Measurements from ENCODE around the gene GPC6. TPM values are rescaled to one million over a fixed set of nuclear protein-coding genes. Genes with fewer than 3 reads are reported as not detected.

Gene GPC6
- total RNA-seq, 4 donors from 2014 or later, result 13.7 to 21.7 (median 16.5) TPM

GRCh38 chr13:93767917-93768409, 541.4 kb downstream of the GPC6 start:
- H3K4me1 ChIP-seq, result peaks cover 0 to 7% (median 0%) of the 10 kb centered on the region in 3 donors
- H3K4me3 ChIP-seq, result no peak overlapping the region
- TF ChIP-seq, protein P1, sequence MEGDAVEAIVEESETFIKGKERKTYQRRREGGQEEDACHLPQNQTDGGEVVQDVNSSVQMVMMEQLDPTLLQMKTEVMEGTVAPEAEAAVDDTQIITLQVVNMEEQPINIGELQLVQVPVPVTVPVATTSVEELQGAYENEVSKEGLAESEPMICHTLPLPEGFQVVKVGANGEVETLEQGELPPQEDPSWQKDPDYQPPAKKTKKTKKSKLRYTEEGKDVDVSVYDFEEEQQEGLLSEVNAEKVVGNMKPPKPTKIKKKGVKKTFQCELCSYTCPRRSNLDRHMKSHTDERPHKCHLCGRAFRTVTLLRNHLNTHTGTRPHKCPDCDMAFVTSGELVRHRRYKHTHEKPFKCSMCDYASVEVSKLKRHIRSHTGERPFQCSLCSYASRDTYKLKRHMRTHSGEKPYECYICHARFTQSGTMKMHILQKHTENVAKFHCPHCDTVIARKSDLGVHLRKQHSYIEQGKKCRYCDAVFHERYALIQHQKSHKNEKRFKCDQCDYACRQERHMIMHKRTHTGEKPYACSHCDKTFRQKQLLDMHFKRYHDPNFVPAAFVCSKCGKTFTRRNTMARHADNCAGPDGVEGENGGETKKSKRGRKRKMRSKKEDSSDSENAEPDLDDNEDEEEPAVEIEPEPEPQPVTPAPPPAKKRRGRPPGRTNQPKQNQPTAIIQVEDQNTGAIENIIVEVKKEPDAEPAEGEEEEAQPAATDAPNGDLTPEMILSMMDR (IDR thresholded peaks at IDR 0.05), result no peak
- TF ChIP-seq EP300 (IDR thresholded peaks at IDR 0.05) (no peak), POLR2AphosphoS5 (IDR thresholded peaks at IDR 0.05) (no peak), POLR2A (IDR thresholded peaks at IDR 0.05) (no peak)
- no peaks in the 10 kb centered on the region for H3K27me3 ChIP-seq
- 86 to 95% methylated on average over 2 of the region's 4 CpGs for WGBS, 2 donors (ENCODE audit: low coverage in 1 of 2)
- H3K36me3 ChIP-seq, result no peaks in the 10 kb centered on the region
- H3K27ac ChIP-seq, result no peak overlapping the region
- ATAC-seq, result no peak
- no peaks in the 10 kb centered on the region for H3K9me3 ChIP-seq

GRCh38 chr13:93769101-93769500, 542.5 kb downstream of the GPC6 start:
- H3K27me3 ChIP-seq, result no peaks in the 10 kb centered on the region
- 13 to 27% methylated on average over 3 of the region's 3 CpGs for WGBS, 2 donors (ENCODE audit: low coverage in 1 of 2)
- no peak overlapping the region for H3K27ac ChIP-seq
- TF ChIP-seq EP300 (IDR thresholded peaks at IDR 0.05), result no peak
- TF ChIP-seq POLR2AphosphoS5 (IDR thresholded peaks at IDR 0.05), result no peak
- TF ChIP-seq, protein P1 (IDR thresholded peaks at IDR 0.05), result no peak
- no peak for TF ChIP-seq POLR2A (IDR thresholded peaks at IDR 0.05)
- H3K9me3 ChIP-seq, result no peaks in the 10 kb centered on the region
- H3K4me3 ChIP-seq, result no peak overlapping the region
- no peak for ATAC-seq
- H3K36me3 ChIP-seq, result no peaks in the 10 kb centered on the region
- peaks cover 0 to 7% (median 0%) of the 10 kb centered on the region in 3 donors for H3K4me1 ChIP-seq

- Histone ChIP-seq H3K4me1 (peaks cover 0 to 7% (median 0%) of the 10 kb centered on the region in 3 donors), H3K27ac (no peak overlapping the region), H3K4me3 (no peak overlapping the region), H3K9me3 (no peaks in the 10 kb centered on the region), H3K36me3 (no peaks in the 10 kb centered on the region), H3K27me3 (no peaks in the 10 kb centered on the region)
- TF ChIP-seq POLR2AphosphoS5 (IDR thresholded peaks at IDR 0.05), result no peak
- TF ChIP-seq, protein P1 (IDR thresholded peaks at IDR 0.05), result no peak
- TF ChIP-seq EP300 (IDR thresholded peaks at IDR 0.05), result no peak
- TF ChIP-seq POLR2A (IDR thresholded peaks at IDR 0.05), result no peak
- no peak for ATAC-seq
- WGBS, 2 donors (ENCODE audit: low coverage in 1 of 2), result 45 to 100% methylated on average over 1 of the region's 1 CpG
Measured at GRCh38 chr13:93769607-93770006, 543.0 kb downstream of the GPC6 start.

GRCh38 chr13:93771227-93771626, 544.6 kb downstream of the GPC6 start:
- H3K9me3 ChIP-seq, result no peaks in the 10 kb centered on the region
- TF ChIP-seq POLR2A (IDR thresholded peaks at IDR 0.05), result no peak
- ATAC-seq, result no peak
- no peak overlapping the region for H3K27ac ChIP-seq
- H3K4me3 ChIP-seq, result no peak overlapping the region
- no peaks in the 10 kb centered on the region for H3K27me3 ChIP-seq
- H3K4me1 ChIP-seq, result peaks cover 0 to 7% (median 0%) of the 10 kb centered on the region in 3 donors
- H3K36me3 ChIP-seq, result no peaks in the 10 kb centered on the region
- WGBS, 2 donors (ENCODE audit: low coverage in 1 of 2), result 88 to 97% methylated on average over 7 to 8 of the region's 8 CpGs

DNA sequence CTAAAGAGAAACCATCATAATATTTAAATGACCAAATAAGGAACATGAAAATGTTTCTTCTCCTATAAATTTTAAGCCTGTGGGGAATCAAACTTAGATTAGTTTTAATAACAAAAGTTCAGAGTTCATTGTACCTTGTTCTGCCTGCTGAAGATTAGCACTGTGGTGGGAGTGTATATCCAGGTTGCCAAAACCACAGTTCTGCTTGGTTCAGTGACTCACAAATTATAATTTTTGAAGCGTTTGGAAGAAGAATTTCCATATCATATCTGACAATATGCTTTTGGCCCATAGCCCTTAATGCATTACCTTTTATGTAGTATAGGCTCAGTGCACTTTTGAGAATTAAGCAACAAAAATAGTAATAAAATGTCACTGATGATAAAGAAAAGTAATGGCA, 545.2 kb downstream of the GPC6 start:
- H3K4me1 ChIP-seq, result peaks cover 0 to 7% (median 0%) of the 10 kb centered on the region in 3 donors
- H3K27ac ChIP-seq, result no peak overlapping the region
- no peak overlapping the region for H3K4me3 ChIP-seq
- ATAC-seq, result no peak
- H3K27me3 ChIP-seq, result no peaks in the 10 kb centered on the region
- H3K9me3 ChIP-seq, result no peaks in the 10 kb centered on the region
- H3K36me3 ChIP-seq, result no peaks in the 10 kb centered on the region
- TF ChIP-seq EP300 (IDR thresholded peaks at IDR 0.05) (no peak), POLR2A (IDR thresholded peaks at IDR 0.05) (no peak)
- TF ChIP-seq, protein P1 (IDR thresholded peaks at IDR 0.05), result no peak
- WGBS, 2 donors (ENCODE audit: low coverage in 1 of 2), result 58 to 89% methylated on average over 1 of the region's 1 CpG
